Central memory CD4-positive, alpha-beta T cell (primary cell): ENCODE results near the gene SMIM26.
"Not testable (repeated sequence)": the region's sequence is repeated elsewhere in the genome, so short reads cannot be mapped to it uniquely, and the experiment has no call there.

Experiments
- DNase-seq: peaks from one replicate; pipeline ENCODE4 v3.0.0; 2022
- total RNA-seq, 3 experiments: gene quantifications; one replicate each; lab custom pipeline; 2026; lab: John Stamatoyannopoulos, UW

The SMIM26 gene, protein sequence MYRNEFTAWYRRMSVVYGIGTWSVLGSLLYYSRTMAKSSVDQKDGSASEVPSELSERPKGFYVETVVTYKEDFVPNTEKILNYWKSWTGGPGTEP
- 6.4 to 13.1 (median 12.8) reads per million in 3 experiments for total RNA-seq

DNA sequence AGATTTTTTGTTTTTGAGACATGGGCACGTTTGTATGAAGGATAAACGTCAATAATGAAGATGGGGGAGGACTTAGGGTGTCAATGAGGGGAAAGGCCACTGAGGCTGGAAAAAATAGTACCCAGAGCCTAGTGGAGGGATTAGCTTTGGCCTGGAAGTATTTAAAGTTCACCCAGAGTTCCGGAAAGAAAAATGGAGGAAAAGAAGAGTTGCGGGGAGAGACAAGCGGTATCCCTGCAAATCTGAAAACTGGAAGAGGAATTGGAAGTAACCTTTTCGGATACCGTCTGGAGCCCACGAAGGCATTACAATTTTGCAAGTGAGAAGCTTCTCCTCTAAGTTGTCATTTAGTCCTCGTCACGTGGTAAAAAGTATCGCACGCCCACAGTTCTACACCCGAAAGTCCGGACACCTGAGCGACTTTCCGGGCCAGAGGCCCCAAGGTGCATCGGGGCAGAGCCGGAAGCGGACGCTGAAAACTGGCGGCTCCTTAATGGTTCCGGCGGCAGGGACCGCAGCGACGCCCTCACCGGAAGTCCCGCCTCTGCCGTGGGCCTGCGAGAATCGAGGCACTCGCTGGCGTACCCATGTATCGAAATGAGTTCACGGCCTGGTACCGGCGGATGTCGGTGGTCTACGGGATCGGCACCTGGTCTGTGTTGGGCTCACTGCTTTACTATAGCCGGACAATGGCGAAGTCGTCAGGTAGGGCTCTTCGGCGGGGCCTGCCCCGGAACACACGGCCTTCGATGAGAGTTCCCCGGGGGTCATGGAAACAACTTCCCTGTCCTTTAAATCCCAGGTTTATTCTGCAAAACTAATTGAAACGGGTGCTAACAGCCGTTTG is at the start of gene SMIM26:
SMIM26 (plus strand) TSS at position 541 of the 847 bp plus-strand sequence; CDS start at position 588, 47 bp downstream.
- DNase-seq, result peak; percentile 92

- DNase-seq, result not testable (repeated sequence)
Observed at GRCh38 chr20:18522066-18522465, 45.2 kb upstream of the SMIM26 start.

DNA sequence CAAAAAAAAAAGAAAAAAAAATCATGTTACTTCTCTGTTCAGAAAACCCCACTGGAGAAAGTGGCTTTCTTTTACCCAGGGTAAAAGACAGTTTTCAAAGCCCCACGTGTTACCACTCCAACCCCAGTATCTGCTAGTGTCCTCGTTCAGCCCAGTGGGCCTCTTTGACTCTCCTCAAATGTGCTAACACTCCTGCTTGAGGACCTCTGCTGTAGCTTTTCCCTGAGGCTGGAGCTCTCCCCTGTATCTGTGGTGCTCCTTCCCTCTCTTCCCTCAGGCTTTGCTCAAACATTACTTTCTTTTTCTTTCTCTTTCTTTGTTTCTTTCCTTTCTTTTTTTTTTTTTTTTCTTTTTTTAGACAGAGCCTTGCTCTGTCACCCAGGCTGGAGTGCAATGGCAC is 44.2 kb upstream of the SMIM26 start:
- no peak for DNase-seq

DNA sequence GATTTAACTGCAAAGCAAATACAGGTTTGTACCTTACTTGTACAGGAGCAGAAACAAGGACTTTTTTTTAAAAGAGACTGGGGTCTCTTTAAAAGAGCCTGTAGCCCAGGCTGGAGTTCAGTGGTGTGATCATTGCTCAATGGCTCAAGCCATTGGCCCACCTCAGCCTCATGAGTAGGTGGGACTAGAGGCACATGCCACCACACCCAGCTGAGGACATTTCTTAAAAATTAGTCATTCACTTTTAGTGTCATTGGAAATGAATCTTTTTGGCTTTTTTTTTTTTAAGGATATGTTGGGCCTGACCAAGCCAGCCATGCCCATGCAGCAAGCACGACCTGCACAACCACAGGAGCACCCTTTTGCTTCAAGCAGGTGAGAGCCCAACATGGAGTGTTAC is 42.6 kb upstream of the SMIM26 start:
- DNase-seq, result no peak

DNA sequence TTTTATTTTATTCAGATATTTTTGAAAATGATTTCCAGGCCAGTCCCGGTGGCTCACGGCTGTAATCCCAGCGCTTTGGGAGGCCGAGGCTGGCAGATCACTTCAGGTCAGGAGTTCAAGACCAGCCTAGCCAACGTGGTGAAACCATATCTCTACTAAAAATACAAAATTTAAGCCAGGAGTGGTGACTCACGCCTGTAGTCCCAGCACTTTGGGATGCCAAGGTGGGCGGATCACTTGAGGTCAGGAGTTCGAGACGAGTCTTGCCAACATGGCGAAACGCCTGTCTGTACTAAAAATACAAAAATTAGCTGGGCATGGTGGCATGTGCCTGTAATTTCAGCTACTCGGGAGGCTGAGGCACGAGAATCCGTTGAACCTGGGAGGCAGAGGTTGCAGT is 40.5 kb upstream of the SMIM26 start:
- DNase-seq, result not testable (repeated sequence)

DNA sequence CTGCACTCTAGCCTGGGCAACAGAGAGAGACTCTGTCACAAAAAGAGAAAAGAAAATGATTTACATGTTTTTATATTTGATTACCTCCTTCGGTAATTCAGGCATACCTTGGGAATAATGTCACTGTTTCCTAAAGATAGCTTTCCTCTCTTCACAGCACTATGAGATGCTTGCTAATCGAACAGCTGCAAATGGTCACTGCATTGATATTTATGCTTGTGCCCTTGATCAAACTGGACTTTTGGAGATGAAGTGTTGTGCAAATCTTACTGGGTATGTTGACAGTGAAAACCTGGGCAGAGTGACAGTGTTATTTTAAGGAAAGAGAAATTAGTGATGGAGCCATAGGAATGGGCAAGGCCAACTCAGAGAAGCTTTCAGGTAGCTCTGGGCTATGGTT is 39.9 kb upstream of the SMIM26 start:
- DNase-seq, result no peak

DNA sequence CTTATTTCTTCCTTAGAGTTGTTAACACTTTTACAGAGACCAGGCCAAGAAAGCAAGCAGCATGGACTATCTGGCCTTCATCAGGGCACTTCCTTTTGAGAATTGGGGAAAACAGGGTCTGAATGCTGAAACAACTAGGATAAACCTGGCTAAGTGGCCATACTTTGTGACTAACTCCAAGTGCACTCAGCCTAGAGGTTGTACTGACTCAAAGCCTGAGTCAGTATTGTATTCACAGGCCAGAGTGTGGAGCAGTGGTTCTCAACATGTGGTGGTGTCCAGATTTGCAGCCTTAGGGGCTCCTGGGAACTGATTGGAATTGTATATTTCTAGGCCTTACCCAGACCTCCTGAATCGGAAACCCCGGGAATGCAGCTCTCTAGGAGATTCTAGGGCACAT is 39.4 kb upstream of the SMIM26 start:
- DNase-seq, result no peak

DNA sequence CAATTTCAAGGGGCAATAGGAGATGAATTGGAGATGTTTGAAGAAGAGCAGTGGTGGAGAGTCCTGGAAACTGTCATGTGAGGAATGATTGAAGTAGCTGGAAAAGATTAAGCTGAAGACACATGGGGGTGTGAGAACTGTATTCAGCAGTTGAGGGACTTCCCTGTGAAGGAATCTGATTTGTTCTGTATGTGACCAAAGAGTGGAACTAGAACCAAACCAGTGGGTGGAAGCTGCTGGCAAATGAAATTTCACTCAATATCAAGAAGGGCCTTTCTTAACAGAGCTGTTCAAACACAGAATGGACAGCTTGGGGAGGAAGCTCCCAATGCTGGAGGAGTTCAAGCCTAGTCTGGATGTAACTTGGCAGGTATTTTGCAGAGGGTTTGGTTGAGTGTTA is 38.2 kb upstream of the SMIM26 start:
- DNase-seq, result no peak

GRCh38 chr20:18532626-18533025 is 34.6 kb upstream of the SMIM26 start:
- DNase-seq, result no peak

DNA sequence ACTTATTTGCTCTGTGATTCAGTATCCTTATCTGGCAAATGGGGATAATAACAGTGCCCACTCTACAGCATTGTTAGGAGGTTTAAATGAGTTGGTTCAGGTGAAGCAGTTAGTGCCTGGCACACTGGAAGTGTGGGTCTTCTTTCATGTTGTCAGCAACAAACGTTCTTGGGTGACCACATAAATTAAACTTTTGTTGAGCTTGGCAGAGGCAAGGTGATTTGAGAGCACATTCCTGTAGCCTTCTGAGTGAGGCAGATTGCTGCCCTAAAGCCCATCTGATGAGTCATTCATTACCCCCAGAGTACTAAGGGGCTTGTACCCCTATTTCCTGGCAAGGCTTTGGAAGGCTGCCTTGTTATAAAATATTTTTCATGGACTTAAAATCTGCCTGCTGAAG is 33.7 kb upstream of the SMIM26 start:
- no peak for DNase-seq

- DNase-seq, result no peak
Observed at GRCh38 chr20:18533978-18534644, 33.1 kb upstream of the SMIM26 start.

- no peak for DNase-seq
Observed at GRCh38 chr20:18537651-18538050, 29.6 kb upstream of the SMIM26 start.

- no peak for DNase-seq
Observed at GRCh38 chr20:18541741-18542140, 25.5 kb upstream of the SMIM26 start.

DNA sequence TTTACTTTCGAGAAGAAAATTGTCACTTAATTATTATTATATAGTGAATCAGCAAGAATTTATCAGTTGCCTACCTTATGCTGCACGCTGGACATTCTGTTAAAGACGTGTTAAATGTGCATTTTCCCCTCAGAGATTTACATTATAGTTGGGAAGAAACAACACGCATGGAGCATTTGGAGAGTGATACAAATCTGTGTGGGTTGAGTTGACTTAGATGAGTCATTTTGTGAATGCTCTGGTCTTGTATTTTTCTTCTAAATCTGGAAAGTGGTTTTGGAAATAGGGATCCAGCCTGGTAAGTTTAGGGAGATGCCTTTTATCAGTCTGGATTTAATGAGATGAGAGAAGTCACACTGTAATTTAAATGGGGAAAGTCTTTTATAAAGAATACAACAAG is 24.0 kb upstream of the SMIM26 start:
- no peak for DNase-seq

DNA sequence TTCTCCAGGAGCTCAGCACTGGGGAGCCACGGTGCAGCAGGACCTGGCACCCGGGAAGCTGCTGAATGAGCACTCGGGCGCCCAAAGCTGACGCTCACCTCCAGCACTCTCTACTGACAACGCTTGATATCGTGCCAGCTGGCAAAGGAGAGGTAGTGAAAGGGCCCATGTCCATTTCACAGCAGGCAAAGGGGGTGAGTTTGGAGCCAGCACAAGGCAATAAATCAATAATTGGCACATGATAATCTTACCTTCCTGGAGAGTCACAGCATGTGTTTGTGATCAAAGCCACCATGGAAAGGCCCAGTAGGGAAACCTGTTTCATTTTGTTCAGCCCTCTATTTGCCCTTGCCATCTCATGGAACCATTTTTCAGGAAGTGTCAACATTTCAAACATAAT is 23.3 kb upstream of the SMIM26 start:
- no peak for DNase-seq

- DNase-seq, result no peak
Observed at GRCh38 chr20:18545566-18545965, 21.7 kb upstream of the SMIM26 start.

GRCh38 chr20:18548465-18548864 is 18.8 kb upstream of the SMIM26 start:
- DNase-seq, result no peak

GRCh38 chr20:18553746-18554145 is 13.5 kb upstream of the SMIM26 start:
- no peak for DNase-seq

GRCh38 chr20:18567739-18568091 is 483 bp downstream of the SMIM26 start:
- DNase-seq, result no peak

- DNase-seq, result no peak
Observed at GRCh38 chr20:18571009-18571408, 3.8 kb downstream of the SMIM26 start.

DNA sequence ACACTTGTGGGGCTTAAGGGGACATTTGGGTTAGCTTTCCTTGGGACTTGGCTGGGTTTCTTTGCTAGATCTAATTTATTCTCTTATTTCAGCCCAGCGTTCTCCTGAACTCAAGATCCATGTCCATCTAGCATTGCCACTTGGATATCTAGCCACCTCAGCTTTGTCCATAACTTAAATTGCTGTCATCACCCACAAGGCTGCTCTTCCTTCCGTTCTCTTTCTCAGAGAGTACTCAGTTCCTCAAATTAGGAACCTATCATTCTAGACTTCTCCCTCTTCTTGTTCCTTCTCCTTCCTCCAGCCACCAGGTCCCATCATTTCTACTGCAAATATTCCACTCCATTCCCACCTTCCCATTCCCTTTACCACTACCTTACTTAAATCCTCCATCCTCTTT is 4.3 kb downstream of the SMIM26 start:
- DNase-seq, result no peak

GRCh38 chr20:18577942-18578341 is 10.7 kb downstream of the SMIM26 start:
- no peak for DNase-seq

DNA sequence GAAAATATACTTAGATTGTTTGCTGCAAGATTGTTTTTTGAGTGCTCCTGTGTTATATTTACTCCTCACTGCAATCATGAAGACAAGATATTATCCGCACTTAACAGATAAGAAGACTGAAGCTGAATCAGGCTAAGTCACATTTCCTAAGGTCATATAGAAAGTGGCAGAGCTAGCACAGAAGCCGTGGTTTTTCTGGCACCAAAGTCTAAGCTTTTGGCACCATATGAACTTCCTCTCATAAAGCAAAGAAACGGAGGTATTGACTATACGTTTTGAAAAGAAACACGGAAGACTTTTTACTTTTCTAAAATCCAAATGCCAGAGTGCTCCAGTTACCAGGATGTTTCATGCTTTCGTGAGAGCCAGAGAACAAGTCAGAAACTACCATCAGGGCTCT is 11.3 kb downstream of the SMIM26 start:
- DNase-seq, result no peak

DNA sequence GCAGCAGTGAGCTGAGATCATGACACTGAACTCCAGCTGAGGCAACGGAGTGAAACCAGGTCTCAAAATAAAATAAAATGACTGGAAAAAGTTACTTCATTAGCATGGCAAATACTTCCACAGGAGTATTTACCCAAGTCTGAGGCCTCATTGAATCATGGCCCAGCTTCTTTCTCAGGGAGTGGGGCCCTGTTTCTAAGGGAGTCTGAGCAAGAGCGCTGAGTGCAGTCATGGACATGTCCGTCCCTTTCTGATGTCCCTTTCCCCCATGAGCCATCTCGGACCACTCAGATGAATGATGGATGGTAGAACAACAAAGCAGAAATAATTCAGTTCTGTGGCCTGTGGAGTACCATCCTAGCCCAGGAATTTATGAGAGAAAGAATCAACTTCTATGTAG is 12.8 kb downstream of the SMIM26 start:
- DNase-seq, result no peak
